Neuronal stem cell (in vitro differentiated cells): ENCODE results near the gene EVI5.

ENCODE experiments used
- DNase-seq: peaks from one replicate; pipeline ENCODE4 v3.0.0-alpha.2; 2013; ENCODE audit warnings: low spot score
- H2AFZ ChIP-seq: one replicate; pipeline ENCODE4 v1.6.1; 2013; ENCODE audit warnings: mild to moderate bottlenecking, low read length, inconsistent platforms
- H2AK5ac ChIP-seq: 2 replicates; pipeline ENCODE4 v1.6.1; 2013; ENCODE audit warnings: low read depth, mild to moderate bottlenecking, inconsistent platforms, low read length, moderate library complexity, mixed read lengths
- H2BK120ac ChIP-seq: 2 replicates; pipeline ENCODE4 v1.6.1; 2013; ENCODE audit warnings: low read depth, mild to moderate bottlenecking, inconsistent platforms, low read length, moderate library complexity, mixed read lengths
- H2BK12ac ChIP-seq: one replicate; pipeline ENCODE4 v1.6.1; 2013; ENCODE audit warnings: low read length, inconsistent platforms
- H2BK15ac ChIP-seq: 2 replicates; pipeline ENCODE4 v1.6.1; 2013; ENCODE audit warnings: mild to moderate bottlenecking, low read length, inconsistent platforms, mixed read lengths
- H2BK5ac ChIP-seq: one replicate; pipeline ENCODE4 v1.6.1; 2013; ENCODE audit warnings: inconsistent platforms, mild to moderate bottlenecking, low read length, moderate library complexity
- H3K14ac ChIP-seq: one replicate; pipeline ENCODE4 v1.6.1; 2013; ENCODE audit warnings: low read length, inconsistent platforms
- H3K18ac ChIP-seq: 2 replicates; pipeline ENCODE4 v1.6.1; 2013; ENCODE audit warnings: low read length, inconsistent platforms
- H3K23ac ChIP-seq: 2 replicates; pipeline ENCODE4 v1.6.1; 2013; ENCODE audit warnings: low read depth, mild to moderate bottlenecking, mixed read lengths, low read length, inconsistent platforms; ENCODE audit not compliant: poor library complexity
- H3K27ac ChIP-seq: replicated peaks from 3 replicates; pipeline ENCODE4 v1.5.1; 2013; ENCODE audit warnings: low read length, inconsistent platforms
- H3K27me3 ChIP-seq, 3 experiments: 2 replicates each; pipeline ENCODE4 v1.6.1; 2013; ENCODE audit warnings: low read length in 3 of 3, mild to moderate bottlenecking in 2 of 3, inconsistent platforms in 1 of 3, low read depth in 1 of 3, mixed read lengths in 1 of 3, moderate library complexity in 1 of 3; ENCODE audit not compliant: control insufficient read depth in 3 of 3, insufficient read depth in 3 of 3
- H3K36me3 ChIP-seq, 2 donors: replicated peaks in 1 of 2; 2 replicates each; pipeline ENCODE4 v1.6.1; 2013; ENCODE audit warnings: low read length in 2 of 2; ENCODE audit not compliant: control insufficient read depth in 2 of 2, insufficient read depth in 2 of 2
- H3K4ac ChIP-seq: 2 replicates; pipeline ENCODE4 v1.6.1; 2013; ENCODE audit warnings: inconsistent platforms, mild to moderate bottlenecking, low read length, moderate library complexity
- H3K4me1 ChIP-seq, 2 donors: 1 replicate in 1 of 2; 2 replicates in 1 of 2; pipeline ENCODE4 v1.6.1; 2013; ENCODE audit warnings: low read length in 2 of 2, low read depth in 1 of 2; ENCODE audit not compliant: control insufficient read depth in 2 of 2, insufficient read depth in 1 of 2
- H3K4me2 ChIP-seq: one replicate; pipeline ENCODE4 v1.6.1; 2013; ENCODE audit warnings: mild to moderate bottlenecking, low read length, inconsistent platforms; ENCODE audit not compliant: insufficient read depth, poor library complexity, severe bottlenecking
- H3K4me3 ChIP-seq, 2 donors: 2 replicates each; pipeline ENCODE4 v1.5.1; 2013; ENCODE audit warnings: low read length in 2 of 2, mild to moderate bottlenecking in 2 of 2, inconsistent platforms in 1 of 2, moderate library complexity in 1 of 2
- H3K79me1 ChIP-seq: one replicate; pipeline ENCODE4 v1.6.1; 2013; ENCODE audit warnings: low read depth, mild to moderate bottlenecking, inconsistent platforms, low read length, moderate library complexity
- H3K9ac ChIP-seq: one replicate; pipeline ENCODE4 v1.6.1; 2013; ENCODE audit warnings: mild to moderate bottlenecking, low read depth, low read length, inconsistent platforms; ENCODE audit not compliant: poor library complexity
- H3K9me3 ChIP-seq, 2 donors: replicated peaks in 1 of 2; 2 replicates each; pipeline versions ENCODE3 to v1.6.1; 2013; ENCODE audit warnings: low read length in 2 of 2, mild to moderate bottlenecking in 2 of 2, inconsistent platforms in 1 of 2, low read depth in 1 of 2, mixed read lengths in 1 of 2, moderate library complexity in 1 of 2; ENCODE audit not compliant: control insufficient read depth in 2 of 2, insufficient read depth in 1 of 2
- H4K8ac ChIP-seq: one replicate; pipeline ENCODE4 v1.6.1; 2013; ENCODE audit warnings: low read depth, mild to moderate bottlenecking, inconsistent platforms, low read length, moderate library complexity
- H4K91ac ChIP-seq: one replicate; pipeline ENCODE4 v1.6.1; 2013; ENCODE audit warnings: low read length, low read depth, mild to moderate bottlenecking, inconsistent platforms; ENCODE audit not compliant: poor library complexity
- whole genome bisulfite sequencing, 2 donors: extraction: QIAGEN DNeasy Blood & Tissue Kit; methylation state at CpG; one replicate each; pipeline ENCODE4 v1.1.7; 2013; ENCODE audit warnings: missing lambda C conversion rate in 2 of 2, mixed read lengths in 1 of 2; ENCODE audit not compliant: insufficient read length in 2 of 2, insufficient replicate concordance in 1 of 2; ENCODE audit errors: extremely low coverage in 2 of 2; 5-methylcytosine and 5-hydroxymethylcytosine counted together

The EVI5 gene

DNA sequence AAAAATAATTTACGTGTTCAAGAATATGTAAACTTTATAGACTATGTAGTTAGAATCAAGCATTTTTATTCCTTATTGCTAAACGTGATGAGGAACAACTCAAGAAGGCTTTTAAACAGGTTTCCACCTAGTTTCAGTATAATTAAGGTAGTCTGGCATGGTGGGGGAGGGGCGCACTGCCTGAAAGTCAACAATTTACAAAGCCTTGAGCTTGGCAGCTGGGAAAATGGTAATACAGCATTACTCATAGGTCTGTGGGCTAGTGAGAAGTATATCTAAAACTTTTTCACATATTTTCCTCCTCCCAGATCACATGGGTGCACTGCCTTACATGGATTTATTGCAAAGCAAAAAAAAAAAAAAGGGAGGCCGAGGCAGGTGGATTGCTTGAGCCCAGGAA is 75.2 kb downstream of the EVI5 start:
- Histone ChIP-seq H3K9ac (no peak overlapping the region), H3K79me1 (no peaks in the 10 kb centered on the region), H2AFZ (no peak overlapping the region), H3K14ac (no peak overlapping the region), H4K8ac (no peak overlapping the region), H3K36me3 (no peaks in the 10 kb centered on the region), H3K4me2 (no peak overlapping the region), H2BK12ac (no peak overlapping the region), H3K9me3 (no peaks in the 10 kb centered on the region), H3K27me3 (no peaks in the 10 kb centered on the region), H2AK5ac (no peak overlapping the region), H3K23ac (no peak overlapping the region), H3K4me3 (no peak overlapping the region), H2BK120ac (no peak overlapping the region), H2BK5ac (no peak overlapping the region), H4K91ac (no peak overlapping the region), H2BK15ac (no peak overlapping the region), H3K18ac (no peak overlapping the region), H3K27ac (no peak overlapping the region), H3K4me1 (no peaks in the 10 kb centered on the region), H3K4ac (no peak overlapping the region)
- DNase-seq, result no peak
- WGBS, 2 donors, result no CpG with 5 or more reads among the region's 4 CpGs

DNA sequence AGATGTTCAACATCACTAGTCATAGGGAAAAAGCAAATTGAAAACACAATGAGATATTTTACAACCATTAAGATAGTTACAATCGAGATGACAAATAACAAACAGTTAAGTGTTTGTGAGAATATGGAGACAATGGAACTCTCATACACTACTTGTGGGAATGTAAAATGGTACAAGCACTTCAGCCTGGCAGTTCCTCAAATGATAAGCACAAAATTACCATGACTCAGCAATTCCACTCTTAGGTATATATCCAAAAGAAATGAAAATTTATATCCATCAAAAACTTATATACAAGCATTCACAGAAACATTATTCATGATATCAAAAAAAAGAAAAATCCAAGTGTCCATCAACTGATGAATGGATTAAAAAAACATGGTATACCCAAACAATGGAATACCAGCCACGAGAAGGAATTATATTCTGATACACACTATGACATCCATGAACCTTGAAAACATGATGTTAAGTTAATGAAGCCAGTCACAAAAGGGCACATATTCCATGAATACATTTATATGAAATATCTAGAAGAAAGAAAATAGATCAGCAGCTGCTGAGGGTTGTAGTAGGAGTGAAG is 76.4 kb downstream of the EVI5 start:
- H2AK5ac ChIP-seq, result no peak overlapping the region
- no peak overlapping the region for H3K4me2 ChIP-seq
- DNase-seq, result no peak
- H3K4me1 ChIP-seq, result no peaks in the 10 kb centered on the region
- H3K23ac ChIP-seq, result no peak overlapping the region
- no peak overlapping the region for H4K91ac ChIP-seq
- no peaks in the 10 kb centered on the region for H3K9me3 ChIP-seq
- H3K27ac ChIP-seq, result no peak overlapping the region
- H3K79me1 ChIP-seq, result no peaks in the 10 kb centered on the region
- H2BK15ac ChIP-seq, result no peak overlapping the region
- no peaks in the 10 kb centered on the region for H3K36me3 ChIP-seq
- H3K4ac ChIP-seq, result no peak overlapping the region
- no peak overlapping the region for H3K18ac ChIP-seq
- no peak overlapping the region for H2BK5ac ChIP-seq
- no peak overlapping the region for H2AFZ ChIP-seq
- H3K9ac ChIP-seq, result no peak overlapping the region
- no peak overlapping the region for H2BK120ac ChIP-seq
- no peak overlapping the region for H2BK12ac ChIP-seq
- H3K14ac ChIP-seq, result no peak overlapping the region
- H4K8ac ChIP-seq, result no peak overlapping the region
- H3K4me3 ChIP-seq, result no peak overlapping the region
- WGBS, 2 donors, result no CpG with 5 or more reads among the region's 2 CpGs
- no peaks in the 10 kb centered on the region for H3K27me3 ChIP-seq

GRCh38 chr1:92707709-92708108 is 77.2 kb downstream of the EVI5 start:
- Histone ChIP-seq H3K4me3 (no peak overlapping the region), H3K23ac (no peak overlapping the region), H2AFZ (no peak overlapping the region), H3K27ac (no peak overlapping the region), H3K4ac (no peak overlapping the region), H3K18ac (no peak overlapping the region), H2AK5ac (no peak overlapping the region), H2BK15ac (no peak overlapping the region), H2BK120ac (no peak overlapping the region), H2BK5ac (no peak overlapping the region), H3K4me2 (no peak overlapping the region), H4K91ac (no peak overlapping the region), H3K4me1 (no peaks in the 10 kb centered on the region), H2BK12ac (no peak overlapping the region), H3K79me1 (no peaks in the 10 kb centered on the region), H3K36me3 (no peaks in the 10 kb centered on the region), H3K9ac (no peak overlapping the region), H4K8ac (no peak overlapping the region), H3K14ac (no peak overlapping the region), H3K27me3 (no peaks in the 10 kb centered on the region), H3K9me3 (no peaks in the 10 kb centered on the region)
- DNase-seq, result no peak
- WGBS, 2 donors, result no CpG with 5 or more reads among the region's 2 CpGs

DNA sequence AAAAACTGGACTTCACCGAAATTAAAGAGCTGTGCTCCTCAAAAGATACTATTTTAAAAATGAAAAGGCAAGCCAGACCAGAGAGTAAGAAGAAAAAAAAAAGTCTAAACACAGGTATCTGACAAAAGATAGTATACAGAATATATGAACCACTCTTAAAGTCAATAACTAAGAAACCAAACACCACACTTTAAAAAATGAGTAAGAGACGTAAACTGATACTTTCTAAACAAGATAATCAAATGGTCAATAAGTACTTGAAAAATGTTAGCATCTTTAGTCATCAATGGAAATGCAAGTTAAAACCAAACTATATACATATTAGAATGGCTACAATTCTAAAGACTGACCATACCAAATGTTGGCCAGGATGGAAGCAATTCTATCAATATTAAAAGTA is 77.6 kb downstream of the EVI5 start:
- no peak overlapping the region for H2BK12ac ChIP-seq
- H2BK5ac ChIP-seq, result no peak overlapping the region
- no peak overlapping the region for H2BK120ac ChIP-seq
- H2AFZ ChIP-seq, result no peak overlapping the region
- H3K14ac ChIP-seq, result no peak overlapping the region
- no peak overlapping the region for H3K9ac ChIP-seq
- H3K27me3 ChIP-seq, result no peaks in the 10 kb centered on the region
- no peaks in the 10 kb centered on the region for H3K79me1 ChIP-seq
- no peak overlapping the region for H4K91ac ChIP-seq
- no peak overlapping the region for H4K8ac ChIP-seq
- H3K4me2 ChIP-seq, result no peak overlapping the region
- no peak overlapping the region for H2AK5ac ChIP-seq
- no peaks in the 10 kb centered on the region for H3K36me3 ChIP-seq
- H3K4me1 ChIP-seq, result no peaks in the 10 kb centered on the region
- no peak overlapping the region for H3K27ac ChIP-seq
- no peaks in the 10 kb centered on the region for H3K9me3 ChIP-seq
- H3K4ac ChIP-seq, result no peak overlapping the region
- no peak overlapping the region for H3K18ac ChIP-seq
- WGBS, 2 donors, result no CpG with 5 or more reads among the region's 2 CpGs
- no peak overlapping the region for H3K23ac ChIP-seq
- no peak for DNase-seq
- H2BK15ac ChIP-seq, result no peak overlapping the region
- no peak overlapping the region for H3K4me3 ChIP-seq
